OCI-LY7 (cell line): ENCODE results near the gene PKHD1.

ENCODE experiments used
- EZH2phosphoT487 ChIP-seq: fragments of 200-600 bp; sonication (generic); IDR thresholded peaks from 2 replicates; pipeline ENCODE4 v1.6.1; 2018; ENCODE audit warnings: low read depth, borderline replicate concordance, mild to moderate bottlenecking, mixed run types, antibody characterized with exemption, low read length, moderate library complexity, mixed read lengths
- TF ChIP-seq, protein P1 (sequence below): fragments of 200-600 bp; sonication (generic); conservative IDR thresholded peaks from 2 replicates; pipeline ENCODE4 v1.5.1; 2014; ENCODE audit warnings: mild to moderate bottlenecking, antibody characterized with exemption, low read length, moderate library complexity, mixed read lengths

DNA sequence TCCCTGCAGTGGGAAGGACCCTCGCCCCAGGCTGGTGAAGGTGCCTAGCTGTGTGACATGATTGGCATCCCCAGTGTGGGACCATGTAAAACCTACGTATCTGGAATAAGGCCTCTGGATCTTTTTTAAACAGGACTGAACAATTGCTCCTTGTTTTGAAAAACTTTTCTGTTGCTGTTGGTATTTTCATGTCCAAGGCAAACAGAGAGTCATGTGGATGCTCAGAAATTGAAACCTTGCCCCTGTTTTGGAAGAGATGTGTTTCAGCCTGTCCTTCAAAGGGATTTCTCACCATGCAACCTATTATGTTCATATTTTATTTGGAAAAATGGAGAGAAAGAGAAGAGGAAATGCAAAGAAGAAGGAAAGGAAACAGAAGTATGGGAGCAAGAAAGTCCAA is 362.3 kb downstream of the PKHD1 start:
- TF ChIP-seq, protein P1, sequence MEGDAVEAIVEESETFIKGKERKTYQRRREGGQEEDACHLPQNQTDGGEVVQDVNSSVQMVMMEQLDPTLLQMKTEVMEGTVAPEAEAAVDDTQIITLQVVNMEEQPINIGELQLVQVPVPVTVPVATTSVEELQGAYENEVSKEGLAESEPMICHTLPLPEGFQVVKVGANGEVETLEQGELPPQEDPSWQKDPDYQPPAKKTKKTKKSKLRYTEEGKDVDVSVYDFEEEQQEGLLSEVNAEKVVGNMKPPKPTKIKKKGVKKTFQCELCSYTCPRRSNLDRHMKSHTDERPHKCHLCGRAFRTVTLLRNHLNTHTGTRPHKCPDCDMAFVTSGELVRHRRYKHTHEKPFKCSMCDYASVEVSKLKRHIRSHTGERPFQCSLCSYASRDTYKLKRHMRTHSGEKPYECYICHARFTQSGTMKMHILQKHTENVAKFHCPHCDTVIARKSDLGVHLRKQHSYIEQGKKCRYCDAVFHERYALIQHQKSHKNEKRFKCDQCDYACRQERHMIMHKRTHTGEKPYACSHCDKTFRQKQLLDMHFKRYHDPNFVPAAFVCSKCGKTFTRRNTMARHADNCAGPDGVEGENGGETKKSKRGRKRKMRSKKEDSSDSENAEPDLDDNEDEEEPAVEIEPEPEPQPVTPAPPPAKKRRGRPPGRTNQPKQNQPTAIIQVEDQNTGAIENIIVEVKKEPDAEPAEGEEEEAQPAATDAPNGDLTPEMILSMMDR = no peak
- no peak for TF ChIP-seq EZH2phosphoT487
